Measurements from ENCODE around the gene DMWD.

GRCh38 chr19:45774765-45775164, 17.9 kb downstream of the DMWD start:
- no peak for TF ChIP-seq CTCF (IDR thresholded peaks at IDR 0.05)
- TF ChIP-seq POLR2AphosphoS5 (IDR thresholded peaks at IDR 0.05; ENCODE audit: low read depth, low read length) = no peak
- no peak for TF ChIP-seq TCF7L2 (IDR thresholded peaks at IDR 0.05; ENCODE audit: low read depth, low read length)
